Heart left ventricle (tissue), 16 donors: Measurements from ENCODE around the gene GYPC. TPM values are rescaled to one million over a fixed set of nuclear protein-coding genes. Genes with fewer than 3 reads are reported as not detected.

Experiments
- ATAC-seq, 4 donors: fragments of 200-7000 bp; cut with Tn5 transposase; one replicate each; pipeline ENCODE4 v1.9.1; 2020 to 2022; ENCODE audit warnings: moderate library complexity in 4 of 4, mild to moderate bottlenecking in 3 of 4, moderate number of reproducible peaks in 1 of 4
- DNase-seq, 5 donors: peaks; one replicate each; pipeline ENCODE4 v3.0.0-alpha.2; 2020
- H3K27ac ChIP-seq, 12 donors: fragments of 200-600 bp; sonication (generic) in 4 of 12; one replicate each; pipeline versions ENCODE4 v1.5.0 to v1.8.0; 2016 to 2022; ENCODE audit warnings: mild to moderate bottlenecking in 2 of 12
- H3K27me3 ChIP-seq, 9 donors: fragments of 200-600 bp; sonication (generic) in 2 of 9; one replicate each; pipeline versions ENCODE4 v1.5.1 to v1.8.0; 2016 to 2022; ENCODE audit warnings: mild to moderate bottlenecking in 3 of 9
- H3K36me3 ChIP-seq, 9 donors: fragments of 200-600 bp; sonication (generic) in 2 of 9; one replicate each; pipeline versions ENCODE4 v1.5.0 to v1.8.0; 2018 to 2022; ENCODE audit warnings: mild to moderate bottlenecking in 2 of 9
- H3K4me1 ChIP-seq, 12 donors: fragments of 200-600 bp; sonication (generic) in 4 of 12; one replicate each; pipeline versions ENCODE4 v1.5.0 to v1.8.0; 2016 to 2022; ENCODE audit warnings: mild to moderate bottlenecking in 3 of 12
- H3K4me3 ChIP-seq, 12 donors: fragments of 200-600 bp; sonication (generic) in 4 of 12; one replicate each; pipeline versions ENCODE4 v1.5.0 to v1.8.0; 2017 to 2022; ENCODE audit warnings: mild to moderate bottlenecking in 9 of 12, moderate library complexity in 4 of 12
- H3K9me3 ChIP-seq, 12 donors: fragments of 200-600 bp; sonication (generic) in 4 of 12; one replicate each; pipeline versions ENCODE4 v1.5.0 to v1.8.0; 2016 to 2022; ENCODE audit warnings: mild to moderate bottlenecking in 1 of 12
- CTCF ChIP-seq, 12 donors: fragments of 200-600 bp; sonication (generic) in 4 of 12; IDR thresholded peaks; one replicate each; pipeline versions ENCODE4 v1.5.0 to v1.8.0; 2018 to 2022; ENCODE audit warnings: antibody characterized with exemption in 12 of 12, mild to moderate bottlenecking in 5 of 12
- POLR2A ChIP-seq, 2 donors: fragments of 450-650 bp; IDR thresholded peaks; one replicate each; pipeline ENCODE4 v1.6.1; 2017; ENCODE audit warnings: antibody characterized with exemption in 2 of 2, mild to moderate bottlenecking in 2 of 2, moderate library complexity in 2 of 2
- WGBS, 4 donors: extraction: QIAGEN DNeasy Blood & Tissue Kit in 2 of 4; methylation state at CpG; one replicate each; pipeline versions ENCODE4 v1.1.5 to v1.1.7; 2013 to 2018; 5-methylcytosine and 5-hydroxymethylcytosine counted together
- intact Hi-C, 10 donors: fragments of 100-400 bp; cut with DNase I; formaldehyde crosslinking; loops; one replicate each; pipeline versions ENCODE4 v1.11.1 to v1.14.2; 2022
- polyA plus RNA-seq, 2 donors: library from polyadenylated mRNA; stranded (reverse); fragments of 200-250 nt; gene quantifications; one replicate each; pipeline ENCODE4 v1.2.3, GENCODE V29; 2013
- total RNA-seq, 9 donors: library from RNA; depleted of rRNA in 2 of 9; stranded (reverse); fragments of >200 nt in 2 of 9; fragmentation: NEBNext Ultra II Directional in 3 of 9; extraction: Animal tissue kit (Norgen Biotek cat#: 25700) in 3 of 9; gene quantifications; one replicate each; pipeline versions ENCODE4 v1.1.0 to v1.2.4, GENCODE V29; 2016 to 2023
- donor health status: ischemic (EF 13 %, LVEDD 7.1; RV severe dilation, severe dysfunction).
- donor health status: healthy with polysubstance abuse.
- donor health status: DM: no; HTN: yes; CAD: no.
- donor health status: DM: no; HTN: no; CAD: no.
- donor health status: ischemic (EF 25% LVEDD 6.9; RV normal size, moderate dysfunction).
- donor health status: ischemic (EF 25% LVEDD 5.7; RV mildly dilated, moderate dysfunction).
- donor health status: healthy.
- donor health status: DM: yes; HTN: yes; CAD: no.
- donor health status: ischemic (EF 35%, LVEDD 5.7; RV mildly dilated, moderate dysfunction).
- donor health status: nonischemic (EF 11% LVEDD 7.7; RV severe dilation, severe dysfunction).
- donor health status: DM: yes; HTN: yes; CAD: no.
- donor health status: PGD.
- donor health status: ischemic (EF 29% LVEDD 5.4; RV normal size, mild dysfunction).
- donor health status: nonischemic (EF 23%, LVEDD 6.1; RV moderate dilation, normal function).

Gene GYPC
- total and polyA plus RNA-seq, 11 donors = 108 to 369 (median 131) TPM

DNA sequence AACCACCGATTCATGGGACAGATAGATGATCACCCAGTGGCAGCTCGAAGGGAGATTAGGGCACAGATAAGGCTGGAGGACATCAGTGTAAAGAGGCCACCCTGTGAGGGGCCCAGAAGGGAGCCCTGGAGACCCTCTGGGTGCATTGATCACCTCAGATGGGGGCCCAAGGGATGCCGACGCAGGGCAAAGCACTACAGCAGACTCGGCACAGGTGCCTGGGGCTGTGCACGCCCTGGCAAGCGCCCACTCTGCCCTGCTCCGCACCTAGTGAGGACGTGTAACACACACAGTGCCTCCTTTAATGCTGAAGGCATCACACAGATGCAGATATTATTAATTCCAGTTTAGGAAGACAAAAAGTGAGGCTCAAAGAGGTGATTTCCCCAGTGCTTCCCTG is 9.5 kb downstream of the GYPC start:
- H3K4me1 ChIP-seq = peaks cover 19 to 97% (median 85%) of the 10 kb centered on the region in 12 donors
- no peaks in the 10 kb centered on the region for H3K27me3 ChIP-seq
- no peak for DNase-seq
- no peak for ATAC-seq
- intact Hi-C loops = no loop called here
- no peak overlapping the region for H3K4me3 ChIP-seq
- WGBS, 4 donors = 79 to 82% (median 79%) methylated on average over 8 to 9 of the region's 9 CpGs
- peaks cover 0 to 30% (median 0%) of the 10 kb centered on the region in 9 donors for H3K36me3 ChIP-seq
- no peaks in the 10 kb centered on the region for H3K9me3 ChIP-seq
- peak overlapping the region in 9 of 12 donors; percentile 6 to 84 (median 57) for H3K27ac ChIP-seq
- TF ChIP-seq POLR2A (IDR thresholded peaks at IDR 0.05) (no peak), CTCF (IDR thresholded peaks at IDR 0.05) (no peak)

- Histone ChIP-seq H3K36me3 (peaks cover 0 to 31% (median 0%) of the 10 kb centered on the region in 9 donors), H3K27me3 (no peaks in the 10 kb centered on the region), H3K4me3 (no peak overlapping the region), H3K9me3 (no peaks in the 10 kb centered on the region), H3K27ac (peak overlapping the region in 1 of 12 donors; percentile 71), H3K4me1 (peaks cover 14 to 90% (median 60%) of the 10 kb centered on the region in 12 donors)
- no peak for DNase-seq
- intact Hi-C loops = no loop called here
- WGBS, 4 donors = 76 to 84% (median 80%) methylated on average over 4 of the region's 4 CpGs
- no peak for ATAC-seq
- TF ChIP-seq POLR2A (IDR thresholded peaks at IDR 0.05) = no peak
- TF ChIP-seq CTCF (IDR thresholded peaks at IDR 0.05) = no peak
Measured at GRCh38 chr2:126668254-126668653, 12.3 kb downstream of the GYPC start.

GRCh38 chr2:126669772-126670171 is 13.8 kb downstream of the GYPC start:
- H3K4me3 ChIP-seq = no peak overlapping the region
- DNase-seq (no peak), ATAC-seq (peak in 3 of 4 donors; percentile 8 to 43 (median 11))
- peaks cover 0 to under 1% (median 0%) of the 10 kb centered on the region in 12 donors for H3K9me3 ChIP-seq
- TF ChIP-seq POLR2A (IDR thresholded peaks at IDR 0.05) = no peak
- TF ChIP-seq CTCF (IDR thresholded peaks at IDR 0.05) = no peak
- intact Hi-C loops = no loop called here
- peaks cover 0 to 32% (median 0%) of the 10 kb centered on the region in 9 donors for H3K36me3 ChIP-seq
- WGBS, 4 donors = 37 to 61% (median 44%) methylated on average over 5 to 6 of the region's 6 CpGs
- H3K4me1 ChIP-seq = peaks cover 14 to 82% (median 48%) of the 10 kb centered on the region in 12 donors
- peak overlapping the region in 11 of 12 donors; percentile 8 to 71 (median 56) for H3K27ac ChIP-seq
- H3K27me3 ChIP-seq = no peaks in the 10 kb centered on the region

DNA sequence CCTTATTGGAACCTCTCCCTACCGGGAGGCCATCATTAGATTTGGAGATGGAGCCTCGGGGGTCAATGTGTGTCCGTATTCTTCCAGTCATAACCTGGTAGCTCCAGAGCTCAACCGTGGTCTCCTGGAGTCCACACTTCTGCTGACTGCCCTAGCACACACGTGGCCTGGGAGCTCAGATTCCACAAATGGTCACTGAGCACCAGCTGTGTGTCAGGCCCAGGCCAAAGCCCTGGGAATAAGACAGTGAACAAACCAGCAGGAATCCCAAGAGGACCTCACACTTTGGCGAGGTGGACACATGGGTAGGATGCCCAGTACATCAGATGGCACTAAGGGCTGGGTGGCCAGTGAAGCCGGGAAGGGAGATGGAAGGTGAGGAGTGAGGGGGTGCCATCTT is 15.5 kb downstream of the GYPC start:
- Histone ChIP-seq H3K4me3 (no peak overlapping the region), H3K4me1 (peaks cover 14 to 67% (median 35%) of the 10 kb centered on the region in 12 donors), H3K36me3 (peaks cover 0 to 39% (median 0%) of the 10 kb centered on the region in 9 donors), H3K27me3 (no peaks in the 10 kb centered on the region), H3K27ac (no peak overlapping the region), H3K9me3 (peaks cover 0 to 16% (median 9%) of the 10 kb centered on the region in 12 donors)
- ATAC-seq = no peak
- intact Hi-C loops = no loop called here
- no peak for TF ChIP-seq POLR2A (IDR thresholded peaks at IDR 0.05)
- no peak for TF ChIP-seq CTCF (IDR thresholded peaks at IDR 0.05)
- 91 to 96% (median 95%) methylated on average over 7 of the region's 7 CpGs for WGBS, 4 donors
- no peak for DNase-seq
